GM18907 (cell line): ENCODE results near the gene PPP2R3A.

ENCODE experiments used
- ATAC-seq: cut with Tn5 transposase; IDR thresholded peaks from one replicate; pipeline ENCODE4 v1.9.1; 2021; ENCODE audit warnings: mild to moderate bottlenecking, moderate library complexity; ENCODE audit not compliant: unreplicated experiment

PPP2R3A gene

GRCh38 chr3:136192831-136193230, 227.3 kb downstream of the PPP2R3A start:
- no peak for ATAC-seq

- no peak for ATAC-seq
Measured at GRCh38 chr3:136193278-136194054, 227.9 kb downstream of the PPP2R3A start.

GRCh38 chr3:136194409-136195257, 229.1 kb downstream of the PPP2R3A start:
- no peak for ATAC-seq

GRCh38 chr3:136195258-136196063, 229.9 kb downstream of the PPP2R3A start:
- ATAC-seq: peak; percentile 45

- no peak for ATAC-seq
Measured at GRCh38 chr3:136196064-136196400, 230.5 kb downstream of the PPP2R3A start, which contains the start of gene MSL2. Gene MSL2, minus strand, starts transcription at chr3:136196335. Its CDS starts 1,222 bp downstream, at chr3:136195113.

GRCh38 chr3:136196401-136197158, 231.1 kb downstream of the PPP2R3A start:
- peak; percentile 72 for ATAC-seq

- ATAC-seq: no peak
Measured at GRCh38 chr3:136197159-136197793, 231.7 kb downstream of the PPP2R3A start.
